Erythroblast (primary cell): ENCODE data around the gene TRIM29.

Source experiments
- GATA1 ChIP-seq: IDR thresholded peaks from 2 replicates; pipeline ENCODE4 v1.6.1; 2011; ENCODE audit warnings: low read depth, mild to moderate bottlenecking, control low read depth, low read length, moderate library complexity
- POLR2A ChIP-seq: IDR thresholded peaks from 2 replicates; pipeline ENCODE4 v1.6.1; 2011; ENCODE audit warnings: mild to moderate bottlenecking, low read length

- TF ChIP-seq POLR2A (no peak), GATA1 (no peak)
These were observed 29.6 kb downstream of the TRIM29 start for GRCh38 chr11:120108154-120108784.
